IMR-90 (cell line): ENCODE results near the gene VIPR2. TPM values are rescaled to one million over a fixed set of nuclear protein-coding genes. Genes with fewer than 3 reads are reported as not detected.

Experiments
- ATAC-seq: fragments of 200-7000 bp; cut with Tn5 transposase; 2 replicates; pipeline ENCODE4 v1.9.1; 2020; ENCODE audit warnings: low read depth, mild to moderate bottlenecking, moderate library complexity
- BruUV-seq: library from RNA; stranded (reverse); fragments of 400-500 nt; replicated peaks from 2 replicates; lab custom pipeline; 2021; lab: Mats Ljungman, UMichigan
- CTCF ChIA-PET: fragments of 300-600 bp; formaldehyde crosslinking; extraction: SDS; loops from one replicate; lab custom pipeline; 2021; ENCODE audit warnings: antibody characterized with exemption; lab: Yijun Ruan, JAX
- POLR2A ChIA-PET: fragments of 300-600 bp; sonication (Branson Sonifier 250); formaldehyde crosslinking; loops from one replicate; lab custom pipeline; 2022; ENCODE audit warnings: antibody characterized with exemption; ENCODE audit not compliant: unreplicated experiment; lab: Charles Lee
- DNase-seq: peaks from one replicate; pipeline ENCODE4 v3.0.0; 2013
- H2AFZ ChIP-seq: replicated peaks from 2 replicates; pipeline ENCODE3; 2013; ENCODE audit warnings: low read length, mild to moderate bottlenecking; ENCODE audit not compliant: poor library complexity
- H2AK5ac ChIP-seq: 2 replicates; pipeline ENCODE4 v1.6.1; 2013; ENCODE audit warnings: low read depth, low read length, inconsistent platforms
- H2AK9ac ChIP-seq: replicated peaks from 2 replicates; pipeline ENCODE3; 2013; ENCODE audit warnings: mild to moderate bottlenecking, low read depth, low read length, moderate library complexity; ENCODE audit not compliant: poor library complexity
- H2BK120ac ChIP-seq: 2 replicates; pipeline ENCODE4 v1.6.1; 2013; ENCODE audit warnings: low read depth, low read length, inconsistent platforms
- H2BK15ac ChIP-seq: 3 replicates; pipeline ENCODE4 v1.6.1; 2013; ENCODE audit warnings: low read depth, low read length, inconsistent platforms
- H2BK20ac ChIP-seq: 2 replicates; pipeline ENCODE4 v1.6.1; 2013; ENCODE audit warnings: low read depth, mild to moderate bottlenecking, inconsistent platforms, low read length, moderate library complexity
- H2BK5ac ChIP-seq: 2 replicates; pipeline ENCODE4 v1.6.1; 2013; ENCODE audit warnings: mild to moderate bottlenecking, low read depth, low read length, inconsistent platforms; ENCODE audit not compliant: poor library complexity, severe bottlenecking
- H3K14ac ChIP-seq: replicated peaks from 2 replicates; pipeline ENCODE4 v1.6.1; 2013; ENCODE audit warnings: low read depth, low read length, inconsistent platforms
- H3K18ac ChIP-seq: 2 replicates; pipeline ENCODE4 v1.6.1; 2013; ENCODE audit warnings: low read depth, low read length, control low read depth
- H3K23ac ChIP-seq: 2 replicates; pipeline ENCODE4 v1.6.1; 2013; ENCODE audit warnings: low read depth, low read length, inconsistent platforms
- H3K27ac ChIP-seq: 2 replicates; pipeline ENCODE4 v1.5.1; 2013; ENCODE audit warnings: mild to moderate bottlenecking, control low read depth, low read length; ENCODE audit not compliant: insufficient read depth
- H3K27me3 ChIP-seq: 2 replicates; pipeline ENCODE4 v1.6.1; 2013; ENCODE audit warnings: low read length; ENCODE audit not compliant: control insufficient read depth, insufficient read depth
- H3K36me3 ChIP-seq: 2 replicates; pipeline ENCODE4 v1.6.1; 2013; ENCODE audit warnings: low read length, mixed read lengths; ENCODE audit not compliant: control insufficient read depth, insufficient read depth
- H3K4ac ChIP-seq: 2 replicates; pipeline ENCODE4 v1.6.1; 2013; ENCODE audit warnings: low read depth, low read length, inconsistent platforms
- H3K4me1 ChIP-seq: 2 replicates; pipeline ENCODE4 v1.6.1; 2013; ENCODE audit warnings: low read length, mixed read lengths; ENCODE audit not compliant: control insufficient read depth, insufficient read depth
- H3K4me2 ChIP-seq: 2 replicates; pipeline ENCODE4 v1.6.1; 2013; ENCODE audit warnings: low read depth, mild to moderate bottlenecking, control low read depth, low read length, moderate library complexity
- H3K4me3 ChIP-seq: 2 replicates; pipeline ENCODE4 v1.5.1; 2013; ENCODE audit warnings: low read depth, mild to moderate bottlenecking, control low read depth, low read length, moderate library complexity; ENCODE audit not compliant: insufficient read depth
- H3K56ac ChIP-seq: 2 replicates; pipeline ENCODE4 v1.6.1; 2013; ENCODE audit warnings: low read length, inconsistent platforms; ENCODE audit not compliant: insufficient read depth; ENCODE audit errors: extremely low read depth
- H3K79me1 ChIP-seq, 2 experiments: 2 replicates each; pipeline ENCODE4 v1.6.1; 2013; ENCODE audit warnings: low read length in 2 of 2, inconsistent platforms in 1 of 2, low read depth in 1 of 2
- H3K9ac ChIP-seq: 2 replicates; pipeline ENCODE4 v1.6.1; 2013; ENCODE audit warnings: low read depth, low read length, control low read depth
- H3K9me1 ChIP-seq: 2 replicates; pipeline ENCODE4 v1.6.1; 2013; ENCODE audit warnings: low read length, inconsistent platforms; ENCODE audit not compliant: insufficient read depth
- H3K9me3 ChIP-seq: 2 replicates; pipeline ENCODE4 v1.6.1; 2013; ENCODE audit warnings: low read length; ENCODE audit not compliant: control insufficient read depth, insufficient read depth
- H4K20me1 ChIP-seq: 2 replicates; pipeline ENCODE4 v1.6.1; 2013; ENCODE audit warnings: low read length, inconsistent platforms; ENCODE audit not compliant: insufficient read depth
- H4K5ac ChIP-seq: 2 replicates; pipeline ENCODE4 v1.6.1; 2013; ENCODE audit warnings: mild to moderate bottlenecking, low read depth, low read length, control low read depth
- H4K8ac ChIP-seq, 2 experiments: 2 replicates each; pipeline ENCODE4 v1.6.1; 2013; ENCODE audit warnings: low read depth in 2 of 2, low read length in 2 of 2, control low read depth in 1 of 2, inconsistent platforms in 1 of 2
- H4K91ac ChIP-seq: 2 replicates; pipeline ENCODE4 v1.6.1; 2013; ENCODE audit warnings: low read depth, low read length, inconsistent platforms; ENCODE audit not compliant: insufficient read depth
- MAZ ChIP-seq: IDR thresholded peaks from 2 replicates; pipeline ENCODE4 v1.6.1; 2012; ENCODE audit warnings: low read depth, mild to moderate bottlenecking, low read length, improper control_type of control experiment, moderate library complexity, borderline replicate concordance
- MXI1 ChIP-seq: IDR thresholded peaks from 2 replicates; pipeline ENCODE4 v1.6.1; 2012; ENCODE audit warnings: low read depth, mild to moderate bottlenecking, low read length, moderate library complexity, borderline replicate concordance
- RCOR1 ChIP-seq: IDR thresholded peaks from 2 replicates; pipeline ENCODE4 v1.6.1; 2012; ENCODE audit warnings: mild to moderate bottlenecking, low read length, improper control_type of control experiment; ENCODE audit not compliant: insufficient replicate concordance
- WGBS, 2 experiments: methylation state at CpG; one replicate each; pipeline versions ENCODE4 v1.1.5 to v1.1.7; 2013; ENCODE audit warnings: missing lambda C conversion rate in 2 of 2; ENCODE audit not compliant: insufficient read length in 1 of 2; ENCODE audit errors: extremely low coverage in 2 of 2; 5-methylcytosine and 5-hydroxymethylcytosine counted together
- dilution Hi-C: fragments of 300-500 bp; cut with HindIII; formaldehyde crosslinking; loops from one replicate; pipeline ENCODE4 v1.14.3; 2018; ENCODE audit warnings: low sequenced_read_pairs; ENCODE audit not compliant: unreplicated experiment
- in situ Hi-C: fragments of 300-500 bp; cut with MboI; formaldehyde crosslinking; loops from 3 replicates; pipeline ENCODE4 v1.14.3; 2019; ENCODE audit warnings: low sequenced_read_pairs, inconsistent platforms, mixed read lengths
- intact Hi-C: fragments of 100-400 bp; cut with micrococcal nuclease; formaldehyde crosslinking; loops from 2 replicates; pipeline ENCODE4 v1.10.0; 2022
- polyA plus RNA-seq, 3 experiments: library from polyadenylated mRNA; depleted of rRNA; stranded (reverse); fragments of >200 nt; gene quantifications; 2 replicates each; pipeline ENCODE4 v1.2.3, GENCODE V29; 2012; ENCODE audit warnings: low replicate concordance in 1 of 3
- total RNA-seq: library from RNA; depleted of rRNA; stranded (reverse); fragments of >200 nt; gene quantifications from 2 replicates; pipeline ENCODE4 v1.2.3, GENCODE V29; 2012

Gene VIPR2
- total and polyA plus RNA-seq, 2 of the 4 experiments (the other 2 are of a cell fraction) = not detected

DNA sequence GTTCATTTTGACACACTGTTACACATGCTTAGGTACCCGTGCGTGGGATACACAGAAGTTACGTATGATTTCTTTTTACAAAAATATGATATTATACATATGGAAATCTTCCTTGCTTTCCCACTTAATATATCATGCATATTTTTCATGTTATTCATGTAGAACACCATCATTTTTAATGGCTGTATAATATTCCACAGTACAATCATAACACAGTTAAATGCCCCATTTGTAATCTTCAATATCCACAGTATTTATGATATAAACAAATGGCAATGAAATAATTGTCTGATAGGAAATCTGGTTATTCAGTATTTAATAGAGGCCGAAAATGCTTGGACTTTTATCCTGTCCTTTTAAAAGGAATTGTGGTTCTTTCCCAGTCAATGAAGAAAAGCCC is 23.2 kb downstream of the VIPR2 start:
- Histone ChIP-seq H3K27ac (no peak overlapping the region), H3K27me3 (no peaks in the 10 kb centered on the region), H3K4me1 (no peaks in the 10 kb centered on the region), H3K9me3 (peaks cover 25% of the 10 kb centered on the region), H3K9me1 (no peaks in the 10 kb centered on the region), H2AFZ (no peak overlapping the region), H3K14ac (no peak overlapping the region), H2BK120ac (no peak overlapping the region), H3K23ac (no peak overlapping the region), H3K79me1 (no peaks in the 10 kb centered on the region), H3K4ac (no peak overlapping the region), H3K18ac (no peak overlapping the region), H2AK5ac (no peak overlapping the region), H4K8ac (no peak overlapping the region), H2BK5ac (no peak overlapping the region), H4K5ac (no peak overlapping the region), H2AK9ac (no peak overlapping the region), H3K56ac (no peak overlapping the region), H3K4me2 (no peak overlapping the region), H2BK15ac (no peak overlapping the region), H3K9ac (no peak overlapping the region), H4K20me1 (no peaks in the 10 kb centered on the region), H3K4me3 (no peak overlapping the region), H3K36me3 (no peaks in the 10 kb centered on the region), H4K91ac (no peak overlapping the region), H2BK20ac (no peak overlapping the region)
- TF ChIP-seq MXI1 (no peak), MAZ (no peak), RCOR1 (no peak)
- intact Hi-C loops (no loop called here), dilution Hi-C loops (no loop called here), in situ Hi-C loops (no loop called here)
- ChIA-PET POLR2A (no interaction called here), CTCF (no interaction called here)
- WGBS, 2 experiments = no CpG with 5 or more reads among the region's 4 CpGs
- no TSS peak for BruUV-seq
- ATAC-seq (no peak), DNase-seq (no peak)
